HUES6 (cell line): Measurements from ENCODE around the gene METTL22.

Experiments
- H3K27ac ChIP-seq: 2 replicates; pipeline ENCODE4 v1.7.0; 2013; ENCODE audit warnings: low read depth, mild to moderate bottlenecking, low read length, inconsistent platforms
- H3K27me3 ChIP-seq: 2 replicates; pipeline ENCODE4 v1.6.1; 2013; ENCODE audit warnings: low read length; ENCODE audit not compliant: control insufficient read depth, insufficient read depth
- H3K36me3 ChIP-seq: 2 replicates; pipeline ENCODE4 v1.6.1; 2013; ENCODE audit warnings: low read length; ENCODE audit not compliant: control insufficient read depth, insufficient read depth
- H3K4me1 ChIP-seq: 2 replicates; pipeline ENCODE4 v1.6.1; 2013; ENCODE audit warnings: low read length; ENCODE audit not compliant: control insufficient read depth, insufficient read depth
- H3K4me3 ChIP-seq: 2 replicates; pipeline ENCODE4 v1.5.1; 2013; ENCODE audit warnings: low read depth, low read length
- H3K9ac ChIP-seq: one replicate; pipeline ENCODE4 v1.6.1; 2013; ENCODE audit warnings: mild to moderate bottlenecking, low read length
- H3K9me3 ChIP-seq: 2 replicates; pipeline ENCODE4 v1.6.1; 2013; ENCODE audit warnings: low read depth, low read length; ENCODE audit not compliant: control insufficient read depth, insufficient read depth

The METTL22 gene

DNA sequence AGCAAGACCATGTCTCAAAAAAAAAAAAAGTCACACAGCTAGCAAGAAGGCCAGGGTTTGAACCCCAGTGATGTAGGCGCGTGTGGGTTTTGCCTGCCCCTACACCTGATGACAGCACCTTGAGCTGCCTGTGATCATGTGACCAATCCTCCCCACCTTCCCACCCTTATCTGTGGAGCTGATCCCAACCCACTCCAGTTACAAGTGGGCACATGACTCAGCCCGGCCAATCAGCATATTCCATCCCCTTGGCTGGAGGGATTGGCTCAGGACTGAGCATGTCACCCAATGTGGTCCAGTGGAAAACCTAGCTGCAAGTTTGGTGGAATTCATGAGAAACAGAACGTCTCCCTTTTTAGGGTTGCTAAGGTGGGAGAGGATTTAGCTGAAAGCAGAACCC lies 37.8 kb upstream of the METTL22 start:
- Histone ChIP-seq H3K4me3 (no peak overlapping the region), H3K4me1 (0 out of 2 replicates have a peak, but pooled peaks cover 6% of the 10 kb centered on the region), H3K36me3 (no peaks in the 10 kb centered on the region), H3K9me3 (no peaks in the 10 kb centered on the region), H3K9ac (no peak overlapping the region), H3K27ac (no peak overlapping the region), H3K27me3 (peaks cover 57% of the 10 kb centered on the region)

DNA sequence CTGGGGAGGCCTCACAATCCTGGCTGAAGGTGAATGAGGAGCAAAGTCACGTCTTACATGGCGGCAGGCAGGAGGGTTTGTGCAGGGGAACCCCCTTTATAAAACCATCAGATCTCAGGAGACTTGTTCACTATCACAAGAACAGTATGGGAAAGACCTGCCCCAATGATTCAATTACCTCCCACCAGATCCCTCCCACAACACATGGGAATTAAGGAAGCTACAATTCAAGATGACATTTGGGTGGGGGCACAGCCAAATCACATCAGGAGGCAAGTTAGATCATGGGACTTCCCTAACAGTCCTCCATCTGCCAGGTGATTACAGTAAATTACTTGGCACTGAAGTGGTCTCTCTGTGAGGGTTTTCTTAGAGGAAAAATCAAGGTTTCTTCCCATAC lies 36.5 kb upstream of the METTL22 start:
- Histone ChIP-seq H3K36me3 (no peaks in the 10 kb centered on the region), H3K4me1 (peaks cover 10% of the 10 kb centered on the region; the same call in 1 of the 2 replicates), H3K4me3 (no peak overlapping the region), H3K9me3 (no peaks in the 10 kb centered on the region), H3K27me3 (peaks cover 70% of the 10 kb centered on the region), H3K9ac (no peak overlapping the region), H3K27ac (no peak overlapping the region)

DNA sequence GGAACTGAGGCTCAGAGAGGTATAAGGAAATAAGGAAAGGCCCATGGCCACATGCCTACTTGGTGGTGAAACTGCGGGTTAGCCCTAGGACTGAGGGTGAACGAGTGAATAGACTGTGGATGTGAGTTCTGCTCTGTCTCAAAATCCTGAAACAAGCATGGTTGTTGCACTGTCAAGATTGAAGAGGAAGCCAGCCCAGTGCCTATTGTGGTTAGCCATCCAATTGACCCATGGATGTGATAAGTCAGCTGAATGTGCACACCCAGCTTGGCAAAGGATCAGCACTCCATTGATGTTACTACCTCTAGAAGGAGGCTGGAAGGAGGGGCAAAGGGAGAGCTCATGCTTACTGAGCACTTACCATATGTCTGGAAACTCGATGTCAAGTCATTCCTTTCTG lies 35.6 kb upstream of the METTL22 start:
- Histone ChIP-seq H3K9ac (no peak overlapping the region), H3K27me3 (peaks cover 79% of the 10 kb centered on the region), H3K36me3 (no peaks in the 10 kb centered on the region), H3K27ac (no peak overlapping the region), H3K4me1 (peaks cover 11% of the 10 kb centered on the region; the same call in 1 of the 2 replicates), H3K9me3 (peaks cover 2% of the 10 kb centered on the region; the same call in 1 of the 2 replicates), H3K4me3 (no peak overlapping the region)

DNA sequence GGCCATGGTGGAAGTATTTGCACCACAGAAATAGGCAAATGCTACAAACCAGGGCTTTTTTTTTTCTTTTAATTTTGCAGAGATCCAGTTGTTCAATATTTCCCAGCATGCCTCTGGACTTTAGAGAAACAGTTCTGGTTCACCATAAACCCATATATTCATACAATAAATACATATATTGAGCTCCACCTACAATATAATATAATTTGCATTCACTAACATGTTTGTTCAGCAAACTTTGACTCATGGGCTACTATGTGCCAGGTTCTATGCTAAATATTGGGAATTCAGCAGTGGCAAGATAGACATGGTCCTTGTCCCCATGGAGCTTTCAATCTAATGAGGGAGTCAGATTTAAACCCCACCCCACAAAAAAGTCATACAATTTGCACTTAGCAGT lies 34.4 kb upstream of the METTL22 start:
- H3K9ac ChIP-seq, result no peak overlapping the region
- H3K27ac ChIP-seq, result no peak overlapping the region
- peaks cover 9% of the 10 kb centered on the region; the same call in 1 of the 2 replicates for H3K9me3 ChIP-seq
- H3K4me1 ChIP-seq, result peaks cover 11% of the 10 kb centered on the region; the same call in 1 of the 2 replicates
- H3K36me3 ChIP-seq, result no peaks in the 10 kb centered on the region
- no peak overlapping the region for H3K4me3 ChIP-seq
- H3K27me3 ChIP-seq, result peaks cover 90% of the 10 kb centered on the region

DNA sequence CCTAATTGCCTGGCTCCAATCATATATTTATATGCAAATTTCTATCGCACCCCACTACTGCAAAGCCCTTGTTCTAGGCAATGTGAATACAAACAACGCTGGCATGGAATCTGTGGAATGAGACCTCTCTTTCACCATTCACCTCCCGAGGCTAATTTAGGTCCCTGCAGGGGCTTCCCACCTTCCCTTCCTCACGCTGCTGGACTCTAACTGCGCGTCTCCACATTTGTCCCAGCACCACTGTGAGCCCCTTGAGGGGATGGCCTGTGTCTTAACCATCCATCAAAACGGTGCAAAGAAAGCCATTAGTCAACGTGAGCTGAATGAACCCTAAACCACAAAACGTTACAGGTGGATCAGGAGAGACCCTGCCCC lies 32.8 kb upstream of the METTL22 start:
- H3K36me3 ChIP-seq, result no peaks in the 10 kb centered on the region
- H3K9me3 ChIP-seq, result peaks cover 9% of the 10 kb centered on the region; the same call in 1 of the 2 replicates
- peaks cover 96% of the 10 kb centered on the region for H3K27me3 ChIP-seq
- H3K4me3 ChIP-seq, result peak overlapping the region; percentile 74
- H3K27ac ChIP-seq, result no peak overlapping the region
- no peak overlapping the region for H3K9ac ChIP-seq
- H3K4me1 ChIP-seq, result peaks cover 11% of the 10 kb centered on the region; the same call in 1 of the 2 replicates

DNA sequence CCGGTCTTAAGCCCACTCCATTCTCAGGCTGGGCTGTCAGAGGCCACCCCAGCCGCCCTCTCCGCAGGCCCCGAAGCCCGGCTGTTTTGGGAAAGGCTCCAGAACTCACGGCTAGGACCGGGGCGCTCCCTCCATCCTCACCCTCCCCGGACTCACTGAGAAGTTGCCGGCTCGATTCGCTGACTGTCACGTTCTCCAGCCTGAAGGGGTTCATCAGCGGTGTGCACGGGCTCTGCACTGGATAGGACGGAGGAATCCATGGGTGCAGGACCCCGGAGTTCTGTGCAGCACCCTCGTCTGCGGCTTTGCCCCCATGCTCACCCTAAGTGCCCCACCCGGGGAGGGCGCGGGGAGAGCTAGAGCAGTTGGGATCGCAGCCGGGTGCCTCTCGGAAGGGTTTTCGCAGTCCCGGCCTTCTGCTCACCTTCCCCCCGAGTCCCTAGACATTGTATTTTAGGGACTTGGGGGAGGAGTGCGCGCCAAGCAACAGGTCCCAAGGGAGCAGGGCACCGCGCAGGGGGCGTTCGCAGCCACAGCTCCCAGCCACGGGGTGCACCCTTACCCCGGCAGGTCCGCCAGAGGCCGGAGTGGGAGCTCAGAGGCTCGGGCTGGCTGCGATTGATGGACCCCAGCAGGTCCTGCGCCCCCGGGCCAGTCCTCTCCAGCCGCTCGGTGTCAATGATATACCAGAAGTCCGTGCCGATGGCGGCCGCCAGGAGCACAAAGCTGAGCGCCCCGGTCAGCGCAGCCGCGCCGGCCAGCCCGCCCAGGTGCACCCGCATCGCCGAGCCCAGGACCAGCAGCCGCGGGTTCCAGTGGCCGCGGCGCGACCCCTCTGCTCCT lies 32.2 kb upstream of the METTL22 start:
- H3K4me3 ChIP-seq, result peak overlapping the region; percentile 74
- no peak overlapping the region for H3K9ac ChIP-seq
- peaks cover 9% of the 10 kb centered on the region; the same call in 1 of the 2 replicates for H3K9me3 ChIP-seq
- H3K36me3 ChIP-seq, result no peaks in the 10 kb centered on the region
- peaks cover 11% of the 10 kb centered on the region; the same call in 1 of the 2 replicates for H3K4me1 ChIP-seq
- peaks cover 95% of the 10 kb centered on the region for H3K27me3 ChIP-seq
- no peak overlapping the region for H3K27ac ChIP-seq

DNA sequence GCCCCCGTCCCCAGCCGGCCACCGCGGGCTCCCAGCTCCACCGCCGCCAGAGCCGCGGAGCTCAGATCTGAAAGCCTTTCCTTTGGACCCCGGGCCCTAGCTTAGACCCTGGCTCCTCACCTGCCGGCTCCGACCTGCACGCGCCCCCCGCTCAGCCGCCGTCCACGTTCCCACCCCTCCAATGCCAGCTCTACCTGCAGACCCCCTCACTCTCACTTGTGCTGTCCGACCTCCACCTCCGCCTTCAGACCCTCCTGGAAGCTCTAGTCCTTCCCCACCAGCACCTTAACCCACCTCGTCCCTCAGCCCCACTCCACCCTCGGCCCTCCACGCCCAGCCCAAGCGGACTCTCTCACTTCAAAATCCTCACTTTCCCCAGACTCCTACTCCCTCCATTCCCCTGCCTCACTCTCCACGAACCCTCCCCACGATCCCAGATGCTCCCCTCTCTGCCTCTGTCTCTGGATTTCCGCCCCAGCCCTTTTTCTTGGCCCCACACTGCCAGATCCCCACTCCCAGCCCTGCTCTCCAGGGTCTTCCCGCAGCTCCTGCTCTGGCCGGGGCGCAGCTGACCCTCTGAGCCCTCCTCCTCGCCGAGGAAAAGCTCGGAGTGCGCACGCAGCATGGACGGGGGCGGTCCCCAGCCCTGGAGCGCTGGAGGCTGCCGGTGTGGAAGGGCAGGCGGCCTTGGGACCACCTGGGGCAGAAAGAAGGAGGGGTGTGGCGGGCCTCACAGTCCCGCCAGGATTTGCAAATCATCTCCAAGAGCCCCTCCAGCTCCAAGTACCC lies 31.4 kb upstream of the METTL22 start, which contains the start of gene TMEM114:
TMEM114 (minus strand) TSS at position 612 of the 789 bp plus-strand sequence. CDS start 673 bp downstream, outside the sequence.
- peaks cover 11% of the 10 kb centered on the region; the same call in 1 of the 2 replicates for H3K4me1 ChIP-seq
- H3K9me3 ChIP-seq, result peaks cover 9% of the 10 kb centered on the region; the same call in 1 of the 2 replicates
- no peak within 1 kb of the TSS for H3K9ac ChIP-seq
- H3K27me3 ChIP-seq, result peaks cover 97% of the 10 kb centered on the region
- no peaks in the 10 kb centered on the region for H3K36me3 ChIP-seq
- H3K27ac ChIP-seq, result no peak within 1 kb of the TSS
- peak within 1 kb of the TSS; percentile 74 for H3K4me3 ChIP-seq

DNA sequence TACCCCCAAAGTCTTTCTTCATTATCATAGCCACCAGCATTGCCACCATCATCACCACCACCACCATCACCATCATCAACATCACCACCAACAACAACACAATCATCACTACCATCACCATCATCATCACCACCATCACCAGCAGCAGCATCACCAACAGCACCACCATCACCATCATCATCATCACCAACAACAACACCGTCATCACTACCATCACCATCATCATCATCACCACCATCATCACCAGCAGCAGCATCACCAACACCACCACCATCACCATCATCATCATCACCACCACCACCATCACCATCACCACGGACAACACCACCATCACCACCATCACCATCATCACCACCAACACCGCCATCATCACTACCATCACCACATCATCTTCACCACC lies 30.7 kb upstream of the METTL22 start:
- Histone ChIP-seq H3K4me1 (peaks cover 11% of the 10 kb centered on the region; the same call in 1 of the 2 replicates), H3K9me3 (peaks cover 9% of the 10 kb centered on the region; the same call in 1 of the 2 replicates), H3K27me3 (peaks cover 94% of the 10 kb centered on the region), H3K27ac (no peak overlapping the region), H3K9ac (no peak overlapping the region), H3K4me3 (no peak overlapping the region), H3K36me3 (no peaks in the 10 kb centered on the region)

DNA sequence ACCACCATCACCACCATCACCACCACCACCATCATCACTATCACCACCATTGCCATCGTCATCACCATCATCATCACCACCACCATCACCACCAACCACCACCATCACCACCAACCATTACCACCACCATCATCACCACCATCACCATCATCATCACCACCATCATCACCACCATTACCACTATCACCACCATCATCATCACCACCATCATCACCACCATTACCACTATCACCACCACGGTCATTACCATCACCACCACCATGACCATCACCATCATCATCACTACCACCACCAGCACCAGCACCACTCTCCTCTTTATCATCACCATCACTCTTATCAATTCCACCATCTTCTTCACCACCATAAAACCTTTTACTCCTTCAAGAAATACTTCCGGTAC lies 30.0 kb upstream of the METTL22 start:
- Histone ChIP-seq H3K9me3 (peaks cover 15% of the 10 kb centered on the region), H3K27me3 (peaks cover 88% of the 10 kb centered on the region), H3K27ac (no peak overlapping the region), H3K9ac (no peak overlapping the region), H3K4me3 (no peak overlapping the region), H3K4me1 (peaks cover 11% of the 10 kb centered on the region; the same call in 1 of the 2 replicates), H3K36me3 (no peaks in the 10 kb centered on the region)

DNA sequence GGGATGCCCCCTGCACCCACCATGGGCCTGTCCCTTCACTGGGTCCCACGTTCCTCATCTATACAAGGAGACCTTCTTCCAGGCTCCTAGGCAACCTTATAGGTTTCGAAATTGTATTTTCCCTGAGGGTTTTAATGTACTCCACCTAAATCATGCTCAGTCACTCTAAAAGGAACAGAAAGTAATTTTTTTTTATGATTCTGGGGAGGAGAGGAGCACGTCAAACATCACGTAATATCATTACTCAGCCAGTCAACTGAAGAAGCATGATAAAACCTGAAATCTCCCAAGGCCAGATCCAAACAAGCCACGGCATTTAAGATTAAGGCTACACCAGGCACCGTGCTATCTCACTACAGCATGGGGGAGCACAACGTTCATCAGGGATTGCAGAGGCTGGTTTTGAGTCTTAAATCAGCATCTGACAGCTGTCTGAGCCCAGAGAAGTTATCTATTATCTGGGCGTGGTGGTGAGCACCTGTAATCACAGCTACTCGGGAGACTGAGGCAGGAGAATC lies 27.3 kb upstream of the METTL22 start:
- Histone ChIP-seq H3K27me3 (peaks cover 81% of the 10 kb centered on the region), H3K9me3 (peaks cover 21% of the 10 kb centered on the region), H3K36me3 (no peaks in the 10 kb centered on the region), H3K4me1 (peaks cover 3% of the 10 kb centered on the region; the same call in 1 of the 2 replicates), H3K27ac (no peak overlapping the region), H3K9ac (no peak overlapping the region), H3K4me3 (no peak overlapping the region)
